Measurements from ENCODE around the gene SLC23A2.
"Not testable (repeated sequence)": the region's sequence is repeated elsewhere in the genome, so short reads cannot be mapped to it uniquely, and the experiment has no call there.

The SLC23A2 gene

DNA sequence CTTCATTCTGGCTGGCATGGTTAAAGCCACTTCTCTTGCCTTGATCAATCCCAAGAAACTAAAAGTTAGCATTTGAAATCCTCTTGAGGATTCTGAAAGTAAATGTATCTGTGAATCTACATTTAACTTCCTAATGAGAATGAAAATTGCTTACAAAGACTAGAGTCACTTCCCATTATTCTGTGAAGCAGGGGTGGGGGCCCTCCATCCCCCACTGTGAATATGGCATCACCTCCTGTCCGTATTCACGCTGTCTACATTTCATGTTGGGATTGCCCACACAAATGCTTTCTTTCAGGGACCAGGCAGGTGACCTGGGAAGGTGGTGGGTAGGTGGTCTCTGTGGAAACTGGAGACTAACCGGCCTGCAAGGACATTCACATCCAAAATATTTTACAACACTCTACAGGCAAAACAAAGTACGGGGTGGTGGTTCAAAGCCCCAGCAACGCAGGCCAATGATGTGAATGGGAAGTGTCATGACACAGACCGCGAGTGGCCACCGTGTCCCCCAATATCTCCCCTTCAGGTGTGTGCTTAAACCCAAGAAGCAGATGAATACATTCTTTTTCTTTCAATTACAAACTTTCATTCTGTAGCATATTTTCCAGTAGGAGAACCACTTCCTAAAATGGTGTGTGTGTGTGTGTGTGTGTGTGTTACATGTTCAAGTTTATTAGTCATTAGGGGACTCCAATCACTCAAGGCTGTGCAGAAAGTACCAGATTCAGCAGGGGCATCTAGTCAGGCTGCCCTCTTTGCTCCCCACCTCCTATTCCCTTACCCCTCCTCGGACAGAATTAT lies 147.4 kb downstream of the SLC23A2 start:
- DNase-seq (ENCODE audit: extremely low read depth, low read depth): no peak
- TF ChIP-seq, protein P1, sequence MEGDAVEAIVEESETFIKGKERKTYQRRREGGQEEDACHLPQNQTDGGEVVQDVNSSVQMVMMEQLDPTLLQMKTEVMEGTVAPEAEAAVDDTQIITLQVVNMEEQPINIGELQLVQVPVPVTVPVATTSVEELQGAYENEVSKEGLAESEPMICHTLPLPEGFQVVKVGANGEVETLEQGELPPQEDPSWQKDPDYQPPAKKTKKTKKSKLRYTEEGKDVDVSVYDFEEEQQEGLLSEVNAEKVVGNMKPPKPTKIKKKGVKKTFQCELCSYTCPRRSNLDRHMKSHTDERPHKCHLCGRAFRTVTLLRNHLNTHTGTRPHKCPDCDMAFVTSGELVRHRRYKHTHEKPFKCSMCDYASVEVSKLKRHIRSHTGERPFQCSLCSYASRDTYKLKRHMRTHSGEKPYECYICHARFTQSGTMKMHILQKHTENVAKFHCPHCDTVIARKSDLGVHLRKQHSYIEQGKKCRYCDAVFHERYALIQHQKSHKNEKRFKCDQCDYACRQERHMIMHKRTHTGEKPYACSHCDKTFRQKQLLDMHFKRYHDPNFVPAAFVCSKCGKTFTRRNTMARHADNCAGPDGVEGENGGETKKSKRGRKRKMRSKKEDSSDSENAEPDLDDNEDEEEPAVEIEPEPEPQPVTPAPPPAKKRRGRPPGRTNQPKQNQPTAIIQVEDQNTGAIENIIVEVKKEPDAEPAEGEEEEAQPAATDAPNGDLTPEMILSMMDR (IDR thresholded peaks at IDR 0.05; ENCODE audit: low read depth, low read length, missing control alignments): no peak
- no peak overlapping the region for H3K4me3 ChIP-seq (replicated peaks; ENCODE audit: low read depth, low read length)

DNA sequence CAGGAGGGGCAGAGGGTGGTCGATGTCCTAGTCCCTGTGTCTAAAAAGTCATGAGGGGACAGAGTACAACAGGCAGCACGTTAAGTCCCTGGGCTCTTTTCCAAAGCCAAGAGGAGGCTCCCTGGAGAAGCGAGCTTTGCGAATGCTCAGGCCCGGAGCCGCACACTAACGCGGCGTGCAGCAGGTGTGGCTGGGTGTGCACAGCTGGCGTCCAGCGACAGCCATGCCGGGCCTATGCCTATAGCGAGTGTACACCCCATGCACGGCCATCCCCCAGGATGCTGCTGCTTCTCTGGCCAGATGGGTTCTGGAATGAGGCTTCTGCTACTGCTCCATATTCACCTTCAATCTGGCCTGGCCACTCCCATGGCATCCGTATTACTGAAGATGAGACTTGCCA lies 148.3 kb downstream of the SLC23A2 start:
- TF ChIP-seq, protein P1 (IDR thresholded peaks at IDR 0.05; ENCODE audit: low read depth, low read length, missing control alignments): no peak
- no peak overlapping the region for H3K4me3 ChIP-seq (replicated peaks; ENCODE audit: low read depth, low read length)
- no peak for DNase-seq (ENCODE audit: extremely low read depth, low read depth)

DNA sequence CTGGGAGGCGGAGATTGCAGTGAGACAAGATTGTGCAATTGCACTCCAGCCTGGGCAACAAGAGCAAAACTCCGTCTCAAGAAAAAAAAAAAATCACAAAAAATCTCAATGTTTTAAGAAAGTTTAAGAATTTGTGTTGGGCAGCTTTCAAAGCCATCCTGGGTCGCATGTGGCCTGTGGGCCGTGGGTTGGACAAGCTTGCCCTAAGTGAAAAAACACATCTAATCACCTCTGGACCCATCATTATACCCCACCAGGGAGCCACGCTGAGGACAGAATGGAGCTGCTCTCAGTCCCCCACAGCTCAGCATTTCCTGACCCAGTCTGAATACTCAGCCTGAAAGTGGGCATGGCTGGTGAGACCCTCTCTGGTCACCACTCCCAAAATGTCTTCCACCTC lies 150.3 kb downstream of the SLC23A2 start:
- DNase-seq (ENCODE audit: extremely low read depth, low read depth): no peak
- TF ChIP-seq, protein P1 (IDR thresholded peaks at IDR 0.05; ENCODE audit: low read depth, low read length, missing control alignments): no peak
- no peak overlapping the region for H3K4me3 ChIP-seq (replicated peaks; ENCODE audit: low read depth, low read length)

DNA sequence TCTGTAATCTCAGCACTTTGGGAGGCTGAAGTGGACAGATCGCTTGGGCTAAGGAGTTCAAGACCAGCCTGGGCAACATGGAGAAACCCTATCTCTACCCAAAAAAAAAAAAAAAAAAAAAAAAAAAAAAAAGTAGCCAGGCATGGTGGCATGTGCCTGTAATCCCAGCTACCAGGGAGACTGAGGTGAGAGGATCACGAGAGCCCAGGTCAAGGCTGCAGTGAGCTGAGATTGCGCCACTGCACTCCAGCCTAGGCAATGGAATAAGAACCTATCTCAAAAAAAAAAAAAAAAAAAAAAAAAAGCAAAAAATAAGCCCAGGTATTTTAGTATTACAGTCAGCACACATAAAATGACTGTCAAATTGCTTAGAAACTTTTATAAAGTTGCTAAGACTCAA lies 152.5 kb downstream of the SLC23A2 start:
- not testable (repeated sequence) for DNase-seq (ENCODE audit: extremely low read depth, low read depth); H3K4me3 ChIP-seq (replicated peaks; ENCODE audit: low read depth, low read length)

DNA sequence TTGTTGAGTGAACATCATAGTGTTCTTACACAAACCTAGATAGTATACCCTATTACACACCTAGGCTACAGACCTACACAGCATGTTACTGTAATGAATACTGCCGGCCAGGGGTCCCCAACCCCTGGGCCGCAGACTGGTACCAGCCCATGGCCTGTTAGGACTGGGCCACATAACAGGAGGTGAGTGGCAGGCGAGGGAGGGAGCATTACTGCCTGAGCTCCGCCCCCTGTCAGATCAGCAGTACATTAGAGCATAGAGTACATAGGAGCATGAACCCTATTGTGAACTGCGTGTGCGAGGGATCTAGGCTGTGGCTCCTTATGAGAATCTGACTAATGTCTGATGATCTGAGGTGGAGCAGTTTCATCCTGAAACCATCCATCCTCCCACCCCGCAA lies 153.3 kb downstream of the SLC23A2 start:
- DNase-seq (ENCODE audit: extremely low read depth, low read depth): no peak
- TF ChIP-seq, protein P1 (IDR thresholded peaks at IDR 0.05; ENCODE audit: low read depth, low read length, missing control alignments): no peak
- H3K4me3 ChIP-seq (replicated peaks; ENCODE audit: low read depth, low read length): no peak overlapping the region

DNA sequence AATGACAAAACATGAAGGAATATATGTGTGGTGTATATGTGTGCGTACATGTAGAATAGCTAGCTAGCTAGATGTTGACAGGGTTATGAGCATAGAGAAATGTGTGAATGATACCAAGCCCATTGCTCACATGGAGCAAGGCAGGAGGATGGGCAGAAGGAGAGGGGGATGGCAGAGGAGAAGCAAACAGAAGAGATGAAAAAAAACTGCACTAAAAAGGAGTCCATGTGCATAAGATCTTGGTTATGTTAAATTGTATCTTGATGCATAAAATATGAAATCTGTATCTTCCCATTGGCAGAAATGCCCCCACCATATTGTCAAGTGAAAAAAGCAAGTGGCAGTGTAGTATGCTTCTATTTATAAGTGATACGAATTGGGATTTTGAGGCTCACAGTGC lies 154.5 kb downstream of the SLC23A2 start:
- TF ChIP-seq, protein P1 (IDR thresholded peaks at IDR 0.05; ENCODE audit: low read depth, low read length, missing control alignments): no peak
- DNase-seq (ENCODE audit: extremely low read depth, low read depth): no peak
- H3K4me3 ChIP-seq (replicated peaks; ENCODE audit: low read depth, low read length): no peak overlapping the region

DNA sequence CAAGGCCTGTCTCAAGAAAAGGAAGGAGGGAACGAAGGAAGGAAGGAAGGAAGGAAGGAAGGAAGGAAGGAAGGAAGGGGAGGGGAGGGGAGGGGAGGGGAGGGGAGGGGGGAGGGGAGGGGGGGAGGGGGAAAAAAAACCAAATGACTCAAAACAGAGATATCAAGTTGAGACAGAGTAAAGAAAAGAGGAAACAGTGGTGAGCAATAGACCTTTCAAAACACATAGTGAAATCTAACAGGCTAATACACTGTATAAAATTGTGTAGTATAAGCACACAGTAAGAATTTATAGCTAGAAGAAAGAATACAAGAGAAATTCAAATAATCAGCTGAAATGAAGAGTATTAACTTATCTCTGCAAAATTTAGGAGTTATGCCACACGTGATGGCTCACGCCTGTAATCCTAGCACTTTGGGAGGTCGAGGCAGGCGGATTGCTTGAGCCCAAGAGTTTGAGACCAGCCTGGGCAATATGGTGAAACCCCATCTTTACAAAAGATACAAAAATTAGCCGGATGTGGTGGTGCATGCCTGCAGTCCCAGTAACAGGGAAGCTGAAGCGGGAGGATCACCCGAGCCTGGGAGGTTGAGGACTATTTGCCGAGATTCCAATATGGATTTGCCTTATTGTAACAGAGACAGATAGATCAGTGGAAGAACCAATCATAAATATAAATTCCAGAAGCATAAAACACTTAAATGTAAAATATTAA lies 156.4 kb downstream of the SLC23A2 start:
- no peak for DNase-seq (ENCODE audit: extremely low read depth, low read depth)
- TF ChIP-seq, protein P1 (IDR thresholded peaks at IDR 0.05; ENCODE audit: low read depth, low read length, missing control alignments): no peak
- no peak overlapping the region for H3K4me3 ChIP-seq (replicated peaks; ENCODE audit: low read depth, low read length)
